GM21515 (cell line): Measurements from ENCODE around the gene CELSR1.
"Not testable (repeated sequence)": the region's sequence is repeated elsewhere in the genome, so short reads cannot be mapped to it uniquely, and the experiment has no call there.

ENCODE experiments used
- ATAC-seq: cut with Tn5 transposase; IDR thresholded peaks from one replicate; pipeline ENCODE4 v1.9.1; 2021; ENCODE audit not compliant: unreplicated experiment

CELSR1 gene

DNA sequence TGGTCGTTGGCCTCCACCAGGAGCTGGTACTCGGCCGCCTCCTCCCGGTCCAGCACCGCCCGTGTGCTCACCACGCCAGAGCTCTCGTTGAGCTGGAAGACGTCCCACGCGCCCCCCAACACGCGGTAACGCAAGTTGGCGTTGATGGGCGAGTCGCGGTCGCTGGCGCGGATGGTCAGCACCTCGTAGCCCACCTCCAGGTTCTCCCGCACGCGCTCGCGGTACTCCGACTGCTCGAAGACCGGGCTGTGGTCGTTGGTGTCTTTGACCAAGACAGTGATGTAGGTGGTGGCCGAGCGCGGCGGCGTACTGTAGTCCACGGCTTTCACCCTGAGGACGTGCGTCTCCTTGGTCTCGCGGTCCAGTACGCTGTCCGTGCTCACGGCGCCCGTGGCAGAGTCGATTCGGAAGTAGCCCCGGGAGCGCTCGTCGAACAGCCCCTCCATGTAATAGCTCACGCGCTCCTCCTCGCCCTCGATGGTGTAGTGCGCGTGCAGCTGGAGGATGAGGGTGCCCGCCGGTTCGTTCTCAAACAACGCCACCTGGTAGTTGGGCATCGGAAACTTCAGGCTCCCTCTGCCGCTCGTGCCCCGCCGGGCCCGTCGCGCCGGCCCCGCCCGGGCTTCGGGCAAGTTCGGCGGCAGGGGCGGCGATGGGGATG is 1.4 kb downstream of the CELSR1 start:
- ATAC-seq: no peak

DNA sequence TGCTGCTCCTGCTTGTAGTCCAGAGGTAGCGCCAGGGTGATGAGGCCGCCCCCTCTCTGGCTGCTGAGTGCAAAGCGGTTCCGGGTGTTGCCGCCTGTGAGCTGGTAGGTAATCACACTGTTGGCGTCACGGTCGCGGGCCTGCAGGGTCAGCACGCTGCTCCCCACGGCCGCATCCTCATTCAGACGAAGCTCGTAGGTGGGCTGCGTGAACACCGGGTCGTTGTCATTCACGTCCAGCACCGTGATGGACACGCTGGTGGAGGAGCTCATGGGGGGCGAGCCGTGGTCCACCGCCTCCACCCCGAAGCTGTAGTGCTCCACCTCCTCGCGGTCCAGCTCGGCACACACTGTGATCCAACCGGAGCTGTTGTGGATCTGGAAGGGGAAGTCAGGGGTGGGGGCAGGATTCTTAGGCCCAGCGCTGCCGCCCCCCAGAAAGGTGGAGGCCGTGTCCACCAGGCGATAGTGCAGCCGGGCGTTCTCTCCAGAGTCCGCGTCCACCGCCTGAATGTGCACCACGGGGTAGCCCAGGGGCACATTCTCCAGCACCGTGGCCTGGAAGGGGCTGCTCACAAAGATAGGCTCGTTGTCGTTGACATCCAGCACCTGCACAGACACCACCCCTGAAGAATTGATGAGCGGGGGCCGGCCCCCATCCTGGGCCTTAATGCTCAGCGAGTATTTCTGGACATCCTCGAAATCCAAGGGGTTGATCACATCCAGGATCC is 2.4 kb downstream of the CELSR1 start:
- ATAC-seq: no peak

DNA sequence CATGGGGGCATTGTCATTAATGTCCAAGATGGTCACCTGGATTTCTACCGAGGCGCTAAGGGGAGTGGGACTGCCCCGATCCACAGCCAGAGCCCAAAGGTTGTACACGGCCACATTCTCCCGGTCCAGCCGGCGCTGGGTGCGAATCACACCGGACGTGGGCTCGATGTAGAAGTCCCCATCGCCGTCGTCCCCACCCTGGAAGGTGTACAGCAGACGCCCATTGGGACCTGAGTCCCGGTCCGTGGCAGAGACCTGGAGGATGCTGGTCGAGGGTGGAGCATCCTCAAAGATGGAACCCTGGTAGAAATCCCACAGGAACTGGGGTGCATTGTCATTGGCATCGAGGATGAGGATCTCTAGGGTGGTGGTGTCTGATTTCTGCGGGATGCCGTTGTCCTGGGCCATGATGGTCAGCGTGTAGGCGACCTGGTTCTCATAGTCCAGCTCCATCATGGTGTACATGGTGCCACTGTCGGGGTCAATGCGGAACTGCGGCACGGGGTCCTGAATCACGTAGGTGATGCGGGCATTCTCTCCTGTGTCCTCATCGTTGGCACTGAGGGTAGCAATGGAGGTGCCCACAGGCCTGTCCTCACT is 3.1 kb downstream of the CELSR1 start:
- ATAC-seq: no peak

DNA sequence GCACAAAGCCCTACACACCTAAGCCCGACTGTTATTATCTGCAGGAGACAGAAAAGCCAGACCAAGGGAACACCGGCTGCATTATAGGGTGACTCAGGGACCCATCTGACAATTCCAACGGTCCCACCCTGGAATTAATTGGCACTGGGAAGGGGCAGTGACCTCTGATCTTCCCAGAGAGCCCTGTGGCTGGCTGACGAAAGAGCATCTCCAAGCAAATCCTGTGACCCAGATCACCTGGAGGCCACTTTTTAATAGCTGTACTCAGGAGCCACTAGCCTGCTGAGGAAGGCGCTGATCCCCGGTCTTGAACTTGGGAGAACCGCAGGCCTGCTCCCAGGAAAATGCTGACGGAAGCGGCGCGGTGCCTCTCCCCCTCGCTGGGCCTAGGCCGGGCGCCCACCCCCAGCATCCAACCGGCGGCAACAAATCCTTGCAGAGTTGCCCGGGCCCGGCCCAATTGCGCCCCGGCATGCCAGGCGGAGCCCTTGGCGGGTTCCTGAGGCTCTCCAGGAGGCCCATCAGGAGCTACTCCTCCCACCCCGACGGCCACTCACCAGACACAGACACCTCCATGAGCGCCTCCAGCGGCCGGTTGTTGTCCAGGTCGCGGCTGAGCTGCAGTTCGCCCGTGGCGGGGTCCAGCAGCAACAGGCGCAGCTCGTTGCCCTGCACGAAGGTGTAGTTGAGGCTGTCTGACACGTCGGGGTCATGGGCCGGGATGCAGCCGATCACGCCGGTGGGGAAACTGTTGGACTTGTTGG is 4.2 kb downstream of the CELSR1 start:
- no peak for ATAC-seq

DNA sequence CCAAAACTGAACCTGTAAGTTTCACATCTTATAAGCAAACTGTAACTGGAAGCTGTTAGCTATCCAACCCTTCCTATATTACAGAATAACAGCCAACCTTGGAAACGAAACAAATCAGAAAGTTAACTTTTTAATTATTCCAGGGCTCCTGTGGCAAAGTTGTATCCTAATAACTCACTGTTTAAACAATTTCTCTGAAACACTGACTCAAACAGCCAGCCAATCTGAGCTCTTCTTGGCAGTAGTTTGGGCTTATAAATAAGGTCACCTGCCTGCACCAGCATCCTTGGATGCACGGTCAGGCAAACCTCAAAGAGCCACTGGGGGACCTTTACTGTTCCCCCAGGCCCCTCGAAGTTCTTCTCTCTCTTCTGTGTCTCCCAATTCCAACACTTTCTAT is 5.0 kb downstream of the CELSR1 start:
- ATAC-seq: no peak

DNA sequence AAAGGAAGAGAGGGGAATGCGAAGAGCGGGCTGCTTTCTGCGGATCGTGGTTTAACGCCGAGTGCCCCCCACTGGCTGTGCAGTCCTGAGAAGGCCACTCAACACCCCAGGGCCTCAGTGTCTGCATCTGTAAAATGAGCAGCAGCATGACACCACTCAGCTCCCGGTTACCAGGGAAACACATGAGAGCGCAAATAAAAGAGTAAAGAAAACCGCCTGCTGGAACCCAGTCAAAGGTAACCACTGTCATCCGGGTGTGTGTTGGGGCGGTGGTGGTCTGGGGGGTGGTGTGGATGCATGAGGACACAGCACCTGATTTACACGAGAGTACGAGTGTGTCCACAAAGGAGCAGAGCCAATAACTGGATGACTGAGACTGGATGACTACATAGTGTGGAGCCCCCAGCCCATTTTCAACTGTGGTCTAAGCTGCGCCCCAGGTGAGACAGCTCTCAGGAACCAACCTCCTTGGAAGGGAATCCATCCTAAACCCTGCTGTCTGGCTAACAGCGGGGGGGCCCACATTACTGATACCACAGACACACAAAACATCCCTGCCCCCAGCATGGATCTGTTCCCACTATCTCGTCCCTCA is 5.7 kb downstream of the CELSR1 start:
- no peak for ATAC-seq

DNA sequence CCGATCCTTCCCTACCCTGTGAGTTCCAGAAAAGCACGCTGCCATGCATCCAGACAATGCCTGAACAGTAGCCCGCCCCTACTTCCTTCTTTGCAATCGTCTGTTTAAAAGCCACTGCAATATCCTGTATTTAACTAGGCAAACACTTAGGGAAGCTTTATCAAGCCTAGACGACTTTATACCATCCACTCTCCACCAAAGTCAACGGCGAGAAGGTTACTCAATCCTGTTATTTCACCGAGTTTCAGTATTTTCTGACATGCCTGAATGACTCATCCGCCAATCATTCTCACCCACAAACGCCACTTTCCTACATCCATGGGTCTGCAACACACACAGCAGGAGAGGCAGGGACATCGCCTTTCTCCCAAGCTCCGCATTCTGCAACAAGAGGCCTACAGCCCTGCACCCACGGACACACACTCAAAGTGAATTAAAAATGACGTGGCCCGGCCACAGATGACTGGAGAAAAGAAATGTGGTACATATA is 9.3 kb downstream of the CELSR1 start:
- ATAC-seq: no peak

DNA sequence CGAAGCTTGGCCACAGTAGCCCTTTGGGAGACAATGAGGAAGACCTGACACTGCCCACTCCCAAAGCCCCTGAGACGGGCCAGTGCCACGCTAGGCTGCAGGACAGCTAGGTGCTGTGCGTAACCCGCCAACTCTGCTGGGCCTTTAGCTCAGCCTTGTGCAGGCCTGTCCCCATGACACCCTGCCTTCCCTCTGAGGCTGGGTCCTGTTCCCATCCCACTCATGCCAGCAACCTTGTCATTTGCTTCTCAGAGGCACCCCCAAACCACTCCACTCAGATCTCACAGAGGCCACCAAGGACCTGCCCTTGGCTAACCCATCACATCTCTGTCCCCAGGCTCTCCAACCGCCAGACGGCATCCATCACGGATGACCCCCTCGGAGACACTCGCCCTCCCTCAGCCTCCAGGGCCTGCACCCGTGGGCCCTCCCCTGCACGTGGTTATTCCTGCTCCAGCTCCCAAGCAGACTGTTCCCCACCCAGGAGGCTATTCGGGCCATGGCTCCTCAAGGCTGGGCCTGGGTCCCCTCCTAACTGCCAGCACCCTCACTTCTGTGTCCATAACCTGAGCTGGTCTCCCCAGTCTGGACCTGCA is 11.1 kb downstream of the CELSR1 start:
- ATAC-seq: no peak

DNA sequence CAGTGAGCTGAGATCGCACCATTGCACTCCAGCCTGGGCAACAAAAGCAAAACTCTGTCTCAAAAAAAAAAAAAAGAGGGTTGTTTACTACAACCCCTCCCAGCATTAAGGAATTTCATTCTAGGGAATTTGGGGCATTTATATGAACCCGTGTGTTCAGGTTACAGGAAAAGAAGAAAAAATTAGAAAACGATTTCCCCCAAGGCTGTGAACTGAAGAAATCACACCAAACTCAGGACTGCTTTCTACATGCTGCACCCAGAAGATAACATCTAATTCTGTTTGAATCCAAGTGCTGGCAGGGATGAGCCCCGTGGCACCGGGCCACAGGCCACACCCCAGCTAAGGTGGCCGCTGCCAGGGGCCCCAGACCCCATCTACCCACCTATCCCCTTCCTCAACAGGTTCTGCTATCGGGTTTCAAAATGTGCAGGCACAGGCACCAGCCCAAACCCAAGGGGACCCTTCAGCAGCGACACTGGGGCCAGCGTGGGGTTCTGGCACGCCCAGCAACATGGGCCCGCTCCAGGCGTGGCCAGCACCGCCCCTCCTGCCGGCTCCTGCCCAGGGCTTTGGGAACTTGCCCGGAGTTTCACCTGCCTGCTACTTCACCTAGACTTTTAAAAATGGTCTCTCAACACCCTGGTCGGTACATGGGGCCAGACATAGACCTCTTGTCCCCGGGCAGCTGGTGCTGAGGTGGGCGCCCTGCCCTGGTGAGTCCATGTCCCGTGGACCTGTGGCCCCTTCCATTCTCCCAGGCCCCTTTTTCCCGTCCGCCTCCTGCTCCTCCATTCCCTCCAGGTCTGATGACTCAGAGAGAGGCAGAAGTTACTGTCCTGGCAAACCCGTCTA is 11.8 kb downstream of the CELSR1 start:
- ATAC-seq: no peak

DNA sequence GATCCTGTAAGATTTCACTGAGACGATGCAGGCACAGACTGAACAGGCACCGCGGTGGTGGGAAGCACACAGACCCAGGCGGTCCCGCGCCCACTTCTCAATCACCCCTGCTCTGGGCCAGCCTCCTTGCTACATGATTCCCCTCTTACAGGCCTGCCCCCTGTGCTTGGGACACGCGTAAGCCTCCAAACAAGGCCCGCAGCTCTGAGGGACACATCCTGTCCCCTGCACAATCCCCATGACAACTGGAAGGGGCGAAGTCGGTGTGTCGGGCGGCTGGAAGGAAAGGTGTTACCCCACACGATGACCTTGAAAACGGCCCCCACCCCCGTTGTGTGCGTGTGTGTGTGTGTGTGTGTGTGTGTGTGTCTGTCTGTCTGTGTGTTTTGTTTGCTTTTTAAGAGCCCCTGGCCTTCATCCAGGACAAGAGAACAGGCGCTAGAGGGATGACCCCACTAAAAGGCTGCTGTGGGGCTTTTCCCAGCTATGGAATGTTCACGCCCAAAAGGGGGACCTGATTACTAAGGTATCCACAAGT is 13.1 kb downstream of the CELSR1 start:
- ATAC-seq: no peak

DNA sequence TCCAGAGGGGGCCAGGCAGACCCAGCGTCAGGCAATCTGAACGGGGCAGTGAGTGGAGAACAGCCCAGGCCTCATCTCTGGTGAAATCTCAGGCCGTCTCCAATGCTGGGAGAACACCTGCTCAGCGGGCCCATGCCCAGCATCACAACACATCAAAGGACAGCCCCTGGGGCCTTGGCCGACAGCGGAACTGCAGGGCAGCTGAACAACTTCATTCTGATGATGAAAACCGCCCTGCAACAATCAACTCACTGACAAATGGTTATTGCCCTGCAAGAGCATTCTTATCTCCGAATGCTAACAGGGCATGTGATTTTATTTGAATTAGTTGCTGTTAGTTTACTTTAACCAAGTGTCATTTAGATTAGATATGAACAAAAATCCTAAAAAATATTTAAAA is 14.6 kb downstream of the CELSR1 start:
- ATAC-seq: no peak

DNA sequence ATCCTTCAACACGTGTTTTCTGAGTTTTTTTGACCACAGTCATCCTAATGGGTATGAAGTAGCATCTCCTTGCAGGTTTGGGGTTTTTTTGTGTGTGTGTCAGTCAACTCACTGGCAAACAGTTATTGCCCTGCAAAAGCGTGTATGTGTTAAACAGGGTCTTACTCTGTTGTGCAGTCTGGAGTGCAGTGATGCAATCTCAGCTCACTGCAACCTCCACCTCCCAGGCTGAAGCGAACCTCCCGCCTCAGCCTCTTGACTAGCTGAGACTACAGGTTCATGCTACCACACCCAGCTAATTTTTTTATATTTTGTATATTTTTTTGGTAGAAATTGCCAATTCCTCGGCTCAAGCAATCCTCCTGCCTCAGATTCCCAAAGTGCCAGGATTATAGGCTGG is 15.4 kb downstream of the CELSR1 start:
- no peak for ATAC-seq

DNA sequence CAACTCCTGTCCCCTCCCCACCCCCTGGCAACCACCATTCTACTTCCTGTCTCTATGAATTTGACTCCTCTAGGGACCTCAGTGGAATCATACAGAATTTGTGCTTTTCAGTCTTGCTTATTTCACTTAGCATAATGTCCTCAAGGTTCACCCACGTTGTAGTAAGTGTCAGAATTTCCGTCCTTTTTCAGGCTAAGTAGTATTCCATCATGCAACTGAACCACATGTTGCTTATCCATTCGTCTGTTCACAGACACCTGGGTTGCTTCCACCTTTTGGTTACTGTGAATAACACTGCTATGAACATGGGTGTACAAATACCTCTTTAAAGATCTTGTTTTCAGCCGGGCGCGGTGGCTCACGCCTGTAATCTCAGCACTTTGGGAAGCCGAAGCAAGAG is 16.5 kb downstream of the CELSR1 start:
- ATAC-seq: no peak

DNA sequence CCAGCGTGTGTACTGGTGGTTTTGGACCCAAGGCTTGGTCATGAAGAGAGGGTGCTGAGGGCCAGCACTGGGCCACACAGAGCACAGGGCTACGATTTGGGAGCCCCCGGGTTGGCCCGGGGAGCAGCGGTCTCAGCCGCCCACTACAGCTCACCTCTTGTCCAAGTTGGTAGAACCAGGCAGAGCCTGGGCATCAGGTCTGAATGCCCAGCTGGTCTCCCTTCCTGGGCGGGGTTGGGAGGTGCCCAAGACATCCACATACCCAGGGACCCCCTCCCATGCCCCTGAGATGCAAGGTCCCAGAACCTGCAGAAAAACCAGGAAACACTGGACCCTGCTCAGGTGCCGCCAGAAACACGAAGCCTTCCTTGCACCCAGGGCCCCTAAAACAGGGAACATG is 18.0 kb downstream of the CELSR1 start:
- ATAC-seq: no peak

DNA sequence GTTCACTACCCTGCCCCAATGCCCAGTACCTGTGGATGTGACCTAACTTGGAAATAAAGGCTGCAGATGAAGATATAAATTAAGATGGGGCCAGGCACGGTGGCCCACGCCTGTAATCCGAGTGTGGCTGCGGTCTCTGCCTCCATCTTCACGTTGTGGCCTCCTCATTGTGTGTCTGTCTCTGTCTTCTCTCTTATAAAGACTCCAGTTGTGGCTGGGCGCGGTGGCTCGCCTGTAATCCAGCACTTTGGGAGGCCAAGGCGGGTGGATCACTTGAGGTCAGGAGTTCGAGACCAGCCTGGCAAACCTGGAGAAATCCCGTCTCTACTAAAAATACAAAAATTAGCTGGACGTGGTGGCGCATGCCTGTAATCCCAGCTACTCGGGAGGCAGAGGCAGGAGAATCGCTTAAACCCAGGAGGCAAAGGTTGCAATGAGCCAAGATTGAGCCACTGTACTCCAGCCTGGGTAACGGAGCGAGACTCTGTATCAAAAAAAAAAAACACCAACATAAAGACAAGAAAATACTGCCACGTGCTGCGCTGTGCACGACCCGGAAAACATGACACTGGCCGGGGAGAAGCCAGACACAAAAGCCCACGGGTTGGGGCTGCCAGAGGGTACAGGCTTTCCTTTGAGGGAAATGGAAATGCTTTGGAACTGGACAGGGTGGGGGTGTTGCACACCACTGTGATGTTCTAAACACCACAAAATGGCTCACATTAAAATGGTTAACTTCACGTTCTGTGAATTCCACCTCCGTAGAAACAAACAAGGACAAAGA is 18.7 kb downstream of the CELSR1 start:
- ATAC-seq: no peak

DNA sequence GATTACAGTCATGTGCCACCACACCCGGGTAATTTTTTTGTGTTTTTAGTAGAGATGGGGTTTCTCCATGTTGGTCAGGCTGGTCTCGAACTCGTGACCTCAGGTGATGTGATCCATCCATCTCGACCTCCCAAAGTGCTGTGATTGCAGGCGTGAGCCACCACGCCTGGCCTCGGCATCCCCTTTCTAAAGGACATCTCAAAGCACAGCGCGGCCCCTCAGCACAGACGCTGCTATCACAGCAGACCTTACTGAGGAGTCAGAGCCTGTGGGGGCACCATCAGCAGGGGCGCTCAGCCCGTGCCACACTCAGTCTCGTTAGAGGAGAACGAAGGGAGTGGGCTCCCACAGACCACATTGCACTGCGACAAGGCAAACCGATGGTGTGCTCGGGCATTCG is 19.4 kb downstream of the CELSR1 start:
- no peak for ATAC-seq

DNA sequence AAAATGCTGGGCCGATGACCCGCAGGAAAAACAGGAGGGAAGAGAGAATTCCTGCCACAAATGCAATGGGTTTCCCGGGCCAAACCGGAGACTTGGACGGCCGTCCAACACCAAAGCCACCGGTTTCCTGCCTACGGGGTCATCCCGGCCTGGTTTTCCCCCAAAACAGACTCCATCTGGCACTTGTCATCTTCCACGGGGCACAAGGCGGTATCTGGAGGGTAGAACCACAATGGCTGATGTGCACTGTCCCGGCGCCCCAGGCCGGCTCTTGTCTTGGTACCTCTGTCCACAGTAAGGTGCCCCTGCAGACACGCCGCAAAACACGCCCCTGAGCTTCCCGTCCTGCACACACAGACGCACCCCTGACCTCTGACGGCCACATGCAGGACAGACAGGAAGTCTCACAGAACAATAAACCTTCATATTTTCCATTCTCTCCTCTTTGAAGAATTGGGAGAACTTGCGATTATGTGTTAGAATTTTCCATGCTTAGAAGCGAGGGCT is 20.1 kb downstream of the CELSR1 start:
- ATAC-seq: no peak

DNA sequence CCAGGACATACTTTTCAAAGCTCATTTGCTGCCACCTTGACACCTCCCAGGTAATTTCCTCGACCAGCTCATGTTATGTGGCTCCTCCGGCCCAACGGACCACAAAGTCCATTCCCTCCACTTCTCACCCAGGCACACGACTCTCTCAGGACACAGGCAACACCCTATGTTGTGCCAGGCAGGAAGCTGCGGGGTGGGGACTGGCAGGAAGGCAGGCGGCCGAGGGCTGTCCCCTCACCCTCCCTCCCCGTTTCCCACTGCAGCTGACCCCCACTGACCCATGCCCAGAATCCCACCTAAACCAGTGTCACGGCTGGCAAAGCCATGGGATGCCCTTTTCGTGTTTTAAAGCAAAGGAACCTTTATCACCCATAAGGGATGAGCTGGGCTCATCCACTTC is 20.8 kb downstream of the CELSR1 start:
- ATAC-seq: no peak

DNA sequence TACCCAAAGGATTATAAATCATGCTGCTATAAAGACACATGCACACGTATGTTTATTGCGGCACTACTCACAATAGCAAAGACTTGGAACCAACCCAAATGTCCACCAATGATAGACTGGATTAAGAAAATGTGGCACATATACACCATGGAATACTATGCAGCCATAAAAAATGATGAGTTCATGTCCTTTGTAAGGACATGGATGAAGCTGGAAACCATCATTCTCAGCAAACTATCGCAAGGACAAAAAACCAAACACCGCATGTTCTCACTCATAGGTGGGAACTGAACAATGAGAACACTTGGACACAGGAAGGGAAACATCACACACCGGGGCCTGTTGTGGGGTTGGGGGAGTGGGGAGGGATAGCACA is 21.3 kb downstream of the CELSR1 start:
- ATAC-seq: not testable (repeated sequence)
